ENCODE measurements around the gene DNAH6.

The DNAH6 gene

GRCh38 chr2:84697895-84698294, 181.6 kb downstream of the DNAH6 start:
- DNase-seq, result no peak

- no peak for DNase-seq
These were observed 183.7 kb downstream of the DNAH6 start for GRCh38 chr2:84700006-84700405.

- no peak for DNase-seq
These were observed 185.6 kb downstream of the DNAH6 start for GRCh38 chr2:84701880-84702279.

GRCh38 chr2:84702941-84703340, 186.6 kb downstream of the DNAH6 start:
- DNase-seq, result no peak

- DNase-seq, result no peak
These were observed 187.5 kb downstream of the DNAH6 start for GRCh38 chr2:84703831-84704230.

- DNase-seq, result no peak
These were observed 188.4 kb downstream of the DNAH6 start for GRCh38 chr2:84704505-84705244.

- no peak for DNase-seq
These were observed 189.6 kb downstream of the DNAH6 start for GRCh38 chr2:84705858-84706257.

GRCh38 chr2:84708442-84708841, 192.1 kb downstream of the DNAH6 start:
- DNase-seq, result no peak

GRCh38 chr2:84711651-84712050, 195.4 kb downstream of the DNAH6 start:
- no peak for DNase-seq

- no peak for DNase-seq
These were observed 197.1 kb downstream of the DNAH6 start for GRCh38 chr2:84713441-84713840.

- DNase-seq, result no peak
These were observed 200.3 kb downstream of the DNAH6 start for GRCh38 chr2:84716564-84716963.

GRCh38 chr2:84717302-84717701, 201.0 kb downstream of the DNAH6 start:
- DNase-seq, result no peak

GRCh38 chr2:84719434-84719833, 203.1 kb downstream of the DNAH6 start:
- no peak for DNase-seq

- no peak for DNase-seq
These were observed 207.5 kb downstream of the DNAH6 start for GRCh38 chr2:84723831-84724230.

GRCh38 chr2:84725717-84726116, 209.4 kb downstream of the DNAH6 start:
- no peak for DNase-seq

GRCh38 chr2:84727315-84727714, 211.0 kb downstream of the DNAH6 start:
- DNase-seq, result no peak

- DNase-seq, result no peak
These were observed 212.9 kb downstream of the DNAH6 start for GRCh38 chr2:84729224-84729623.

GRCh38 chr2:84731185-84731584, 214.9 kb downstream of the DNAH6 start:
- no peak for DNase-seq

- DNase-seq, result no peak
These were observed 216.8 kb downstream of the DNAH6 start for GRCh38 chr2:84732897-84733778.

GRCh38 chr2:84735389-84735788, 219.1 kb downstream of the DNAH6 start:
- no peak for DNase-seq

GRCh38 chr2:84741182-84741822, 225.0 kb downstream of the DNAH6 start:
- no peak for DNase-seq

GRCh38 chr2:84748341-84748740, 232.0 kb downstream of the DNAH6 start:
- no peak for DNase-seq

- DNase-seq, result no peak
These were observed 233.1 kb downstream of the DNAH6 start for GRCh38 chr2:84749442-84749841.

- no peak for DNase-seq
These were observed 238.8 kb downstream of the DNAH6 start for GRCh38 chr2:84755096-84755495.
